Eye (tissue), 1 donor: Measurements from ENCODE around the gene CEP131.
"Not testable (repeated sequence)": the region's sequence is repeated elsewhere in the genome, so short reads cannot be mapped to it uniquely, and the experiment has no call there.

Source experiments
- DNase-seq: peaks from one replicate; pipeline ENCODE4 v3.0.0-alpha.2; 2015

CEP131 gene

GRCh38 chr17:81238490-81238814 is 15.7 kb upstream of the CEP131 start:
- DNase-seq: no peak

- no peak for DNase-seq
These were observed 15.1 kb upstream of the CEP131 start for GRCh38 chr17:81237591-81238489.

GRCh38 chr17:81236784-81237183 is 14.0 kb upstream of the CEP131 start:
- no peak for DNase-seq

- DNase-seq: no peak
These were observed 13.3 kb upstream of the CEP131 start for GRCh38 chr17:81235822-81236740.

- DNase-seq: no peak
These were observed 12.4 kb upstream of the CEP131 start for GRCh38 chr17:81234940-81235821.

- no peak for DNase-seq
These were observed 11.7 kb upstream of the CEP131 start for GRCh38 chr17:81234506-81234855.

- no peak for DNase-seq
These were observed 11.2 kb upstream of the CEP131 start for GRCh38 chr17:81233811-81234505.

GRCh38 chr17:81233316-81233715 is 10.6 kb upstream of the CEP131 start:
- DNase-seq: no peak

- DNase-seq: no peak
These were observed 10.0 kb upstream of the CEP131 start for GRCh38 chr17:81232616-81233241.

GRCh38 chr17:81231766-81232581 is 9.2 kb upstream of the CEP131 start:
- DNase-seq: no peak

GRCh38 chr17:81231121-81231645 is 8.4 kb upstream of the CEP131 start:
- no peak for DNase-seq

- no peak for DNase-seq
These were observed 7.5 kb upstream of the CEP131 start for GRCh38 chr17:81230043-81230820.

GRCh38 chr17:81229666-81229920 is 6.8 kb upstream of the CEP131 start:
- DNase-seq: no peak

GRCh38 chr17:81228834-81229665 is 6.3 kb upstream of the CEP131 start:
- no peak for DNase-seq

GRCh38 chr17:81228420-81228819 is 5.7 kb upstream of the CEP131 start:
- DNase-seq: no peak

GRCh38 chr17:81227630-81228029 is 4.9 kb upstream of the CEP131 start:
- DNase-seq: not testable (repeated sequence)

GRCh38 chr17:81223762-81224130 is 981 bp upstream of the CEP131 start:
- no peak for DNase-seq

- no peak for DNase-seq
These were observed 202 bp downstream of the CEP131 start for GRCh38 chr17:81222620-81222905.

- peak; percentile 25 for DNase-seq
These were observed 734 bp downstream of the CEP131 start for GRCh38 chr17:81221842-81222619.
